Stimulated activated CD8-positive, alpha-beta memory T cell treated with anti-CD3 and anti-CD28 coated beads, Interleukin-2, amount 100 ng/mL, for 48 hours (primary cell): Measurements from ENCODE around the gene GRID2.

Experiments used
- DNase-seq, 2 donors: peaks; one replicate each; pipeline ENCODE4 v3.0.0-alpha.2; 2020; ENCODE audit warnings: low read depth in 2 of 2

The GRID2 gene

GRCh38 chr4:93080316-93080715, 776.5 kb downstream of the GRID2 start:
- DNase-seq: no peak

DNA sequence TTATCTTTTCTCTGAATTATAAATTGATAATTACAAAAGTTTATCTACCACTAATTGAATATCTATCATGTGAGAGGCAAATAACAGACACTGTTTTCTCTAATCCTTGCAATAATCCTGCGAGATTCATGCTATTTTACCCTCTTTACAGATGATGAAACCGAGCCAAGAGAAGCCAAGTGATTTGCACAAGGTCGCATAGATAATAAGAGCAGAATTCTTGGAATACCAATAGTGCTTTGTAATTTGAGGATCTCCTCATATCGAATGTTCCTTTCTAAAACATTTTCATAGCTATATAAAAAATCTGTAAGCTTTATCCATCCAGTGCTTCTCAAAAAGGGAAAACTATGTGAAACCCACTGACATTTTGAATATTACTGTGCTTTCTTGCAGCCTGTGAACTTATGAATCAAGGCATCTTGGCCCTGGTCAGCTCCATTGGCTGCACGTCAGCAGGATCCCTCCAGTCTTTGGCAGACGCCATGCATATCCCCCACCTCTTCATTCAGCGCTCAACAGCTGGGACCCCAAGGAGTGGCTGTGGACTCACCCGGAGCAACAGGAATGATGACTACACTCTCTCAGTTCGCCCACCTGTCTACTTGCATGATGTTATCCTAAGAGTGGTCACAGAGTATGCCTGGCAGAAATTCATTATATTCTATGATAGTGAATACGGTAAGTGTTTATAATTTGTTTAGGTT, 781.0 kb downstream of the GRID2 start:
- no peak for DNase-seq

- no peak for DNase-seq
Measured at GRCh38 chr4:93086356-93086755, 782.6 kb downstream of the GRID2 start.

- no peak for DNase-seq
Measured at GRCh38 chr4:93092765-93093164, 789.0 kb downstream of the GRID2 start.

GRCh38 chr4:93103042-93103441, 799.3 kb downstream of the GRID2 start:
- no peak for DNase-seq

- DNase-seq: no peak
Measured at GRCh38 chr4:93116624-93117023, 812.9 kb downstream of the GRID2 start.

DNA sequence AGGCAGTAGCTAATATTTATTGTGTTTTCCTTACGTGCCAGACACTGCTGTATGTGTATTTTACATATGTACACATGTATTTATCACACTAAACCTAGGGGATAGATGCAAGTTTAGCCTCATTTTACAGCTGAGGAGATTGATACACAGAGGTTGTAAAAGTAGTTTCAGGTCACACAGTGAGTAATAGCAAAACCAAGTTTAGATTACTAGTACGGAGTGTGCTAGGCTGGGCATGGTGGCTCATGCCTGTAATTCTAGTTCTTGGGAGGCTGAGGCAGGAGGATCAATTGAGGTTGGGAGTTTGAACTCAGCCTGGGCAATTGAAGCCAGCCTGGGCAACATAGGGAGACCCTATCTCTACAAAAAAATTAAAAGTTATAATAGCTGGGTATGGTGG, 823.7 kb downstream of the GRID2 start:
- DNase-seq: no peak

DNA sequence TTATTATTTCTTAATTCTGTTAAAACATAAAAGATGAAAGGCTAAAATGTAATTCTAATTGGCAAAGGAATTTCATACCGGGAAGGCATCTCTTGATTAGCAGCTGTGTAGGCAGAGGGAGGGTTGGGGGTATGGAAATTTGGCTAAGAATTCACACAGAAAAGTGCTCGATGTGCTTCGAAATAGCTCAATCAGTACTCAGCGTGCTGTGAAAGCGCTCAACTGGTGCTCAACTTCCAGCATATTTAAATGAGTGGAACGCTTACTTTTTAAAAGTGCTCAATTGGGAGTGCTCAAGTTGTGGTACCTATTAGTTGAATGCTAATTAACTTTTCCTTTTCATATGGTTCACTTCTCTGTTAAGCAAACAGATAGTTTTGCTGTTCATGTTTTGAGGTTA, 828.9 kb downstream of the GRID2 start:
- no peak for DNase-seq

- DNase-seq: no peak
Measured at GRCh38 chr4:93139118-93139517, 835.4 kb downstream of the GRID2 start.

DNA sequence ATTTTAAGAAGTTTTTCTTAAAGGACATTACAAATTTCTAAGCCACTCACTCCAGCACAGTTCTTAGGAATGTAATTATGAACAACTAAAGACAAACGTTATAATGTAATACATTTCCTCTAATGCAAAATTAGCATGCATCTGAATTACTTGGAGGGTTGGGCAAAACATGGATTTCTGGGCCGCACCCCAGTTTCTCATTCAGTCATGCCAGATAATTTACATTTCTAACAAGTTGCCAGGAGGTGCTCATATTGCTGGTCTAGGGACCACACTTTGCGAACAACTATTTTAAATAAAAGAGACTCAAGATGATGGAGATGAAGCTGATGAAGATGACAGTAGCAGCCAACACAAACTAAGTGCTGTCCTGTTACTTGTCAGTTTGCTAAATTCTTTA, 840.1 kb downstream of the GRID2 start:
- no peak for DNase-seq

- no peak for DNase-seq
Measured at GRCh38 chr4:93144644-93145043, 840.9 kb downstream of the GRID2 start.

- no peak for DNase-seq
Measured at GRCh38 chr4:93147524-93148212, 843.9 kb downstream of the GRID2 start.

- no peak for DNase-seq
Measured at GRCh38 chr4:93152491-93152890, 848.7 kb downstream of the GRID2 start.

DNA sequence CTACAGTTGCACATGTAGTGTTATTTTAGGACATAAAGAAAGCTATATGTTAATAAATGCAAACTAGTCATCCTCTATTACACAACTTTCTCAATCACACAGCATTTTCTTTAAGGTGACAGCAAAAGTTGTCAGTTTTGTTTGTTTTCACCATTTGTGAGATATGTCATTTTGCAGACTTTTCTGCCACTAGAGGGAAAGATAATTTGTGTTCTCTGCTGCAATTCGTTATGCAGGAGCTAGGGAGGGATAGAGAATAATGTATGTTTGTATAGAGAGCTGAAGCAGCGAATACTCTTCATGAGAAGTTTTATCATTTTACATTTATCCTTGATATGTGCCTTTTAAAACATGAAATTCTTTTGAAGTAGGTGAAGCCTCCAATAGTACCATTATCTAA, 854.2 kb downstream of the GRID2 start:
- no peak for DNase-seq

GRCh38 chr4:93168053-93168452, 864.3 kb downstream of the GRID2 start:
- DNase-seq: no peak

GRCh38 chr4:93169966-93170365, 866.2 kb downstream of the GRID2 start:
- DNase-seq: no peak

DNA sequence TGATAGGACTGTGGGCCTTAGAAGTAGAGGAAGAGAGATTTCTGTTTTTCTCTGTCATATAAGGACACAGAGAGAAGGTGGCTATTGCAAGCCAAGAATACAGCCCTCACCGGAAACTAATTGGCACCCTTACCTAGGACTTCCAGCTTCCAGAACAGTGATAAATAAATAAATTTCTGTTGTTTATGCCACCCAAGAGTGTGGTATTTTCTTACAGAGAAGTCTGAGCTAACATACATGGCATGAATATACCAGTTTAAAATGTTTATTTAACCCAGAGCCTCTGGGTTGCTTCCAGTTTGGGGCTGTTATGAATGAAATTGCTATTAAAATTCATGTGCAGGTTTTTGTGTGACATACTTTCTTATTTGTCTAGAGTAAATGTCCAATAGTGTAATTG, 870.8 kb downstream of the GRID2 start:
- no peak for DNase-seq

GRCh38 chr4:93178279-93178678, 874.5 kb downstream of the GRID2 start:
- DNase-seq: no peak

- no peak for DNase-seq
Measured at GRCh38 chr4:93179044-93179443, 875.3 kb downstream of the GRID2 start.

DNA sequence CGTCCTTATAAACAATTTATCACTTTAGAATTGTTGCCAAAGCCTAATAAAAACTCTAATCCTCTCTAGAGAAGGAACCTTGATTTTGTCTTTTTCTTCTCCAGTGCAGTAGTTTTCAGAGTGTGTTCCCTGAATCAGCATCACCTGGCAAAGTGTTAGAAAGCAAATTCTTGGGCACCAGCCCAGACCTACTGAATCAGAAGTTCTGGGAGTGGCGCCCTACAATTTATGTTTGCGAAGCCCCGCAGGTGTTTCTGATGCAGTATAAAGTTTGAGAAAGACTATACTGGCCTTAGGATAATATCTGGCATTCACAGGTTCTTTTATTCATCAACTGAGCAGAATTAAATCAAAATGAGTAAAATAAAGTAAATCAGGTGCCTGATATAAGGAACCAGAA, 879.0 kb downstream of the GRID2 start:
- DNase-seq: no peak

- no peak for DNase-seq
Measured at GRCh38 chr4:93183576-93183975, 879.8 kb downstream of the GRID2 start.

DNA sequence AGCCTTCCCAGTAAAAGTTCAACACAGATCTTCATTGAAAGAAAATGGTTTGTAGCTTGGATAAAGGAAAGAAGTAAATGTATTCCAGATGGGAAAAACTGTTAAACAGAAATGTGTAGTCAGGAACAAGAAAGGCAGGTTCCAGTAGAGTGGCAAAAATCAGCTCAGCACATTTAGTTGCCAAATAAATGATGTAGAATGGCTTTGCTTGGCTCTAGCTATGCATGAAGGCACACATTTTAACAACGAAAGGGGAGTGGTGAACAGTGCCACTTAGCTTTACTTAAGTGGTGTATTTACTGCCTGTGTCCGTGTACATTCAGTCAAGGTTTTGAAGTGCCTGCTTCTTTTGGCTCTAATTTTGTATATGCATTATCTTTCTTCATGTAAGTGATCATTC, 880.3 kb downstream of the GRID2 start:
- no peak for DNase-seq

GRCh38 chr4:93186846-93187245, 883.1 kb downstream of the GRID2 start:
- no peak for DNase-seq

DNA sequence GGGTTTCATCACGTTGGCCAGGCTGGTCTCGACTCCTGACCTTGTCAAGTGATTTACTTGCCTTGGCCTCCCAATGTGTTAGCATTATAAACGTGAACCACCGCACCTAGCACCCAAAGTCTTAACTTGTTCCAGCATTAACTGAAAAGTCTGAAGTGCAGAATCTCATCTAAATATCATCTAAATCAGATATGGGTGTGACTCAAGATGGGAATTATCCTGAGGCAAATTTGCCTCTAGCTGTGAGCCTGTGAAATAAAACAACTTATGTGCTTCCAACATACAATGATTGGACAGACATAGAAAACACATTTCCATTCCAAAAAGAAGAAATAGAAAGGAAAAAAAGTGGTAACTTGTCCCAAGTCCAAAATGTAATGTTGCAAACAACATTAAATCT, 883.7 kb downstream of the GRID2 start:
- no peak for DNase-seq
